HG03060 (cell line): ENCODE results near the gene SNAPC2.
A peak's percentile ranks its signal among the peaks of the same experiment; 100 is the strongest.

ENCODE experiments used
- ATAC-seq: cut with Tn5 transposase; IDR thresholded peaks from one replicate; pipeline ENCODE4 v1.9.1; 2021; ENCODE audit warnings: low read depth, moderate number of reproducible peaks; ENCODE audit not compliant: unreplicated experiment

SNAPC2 gene, protein sequence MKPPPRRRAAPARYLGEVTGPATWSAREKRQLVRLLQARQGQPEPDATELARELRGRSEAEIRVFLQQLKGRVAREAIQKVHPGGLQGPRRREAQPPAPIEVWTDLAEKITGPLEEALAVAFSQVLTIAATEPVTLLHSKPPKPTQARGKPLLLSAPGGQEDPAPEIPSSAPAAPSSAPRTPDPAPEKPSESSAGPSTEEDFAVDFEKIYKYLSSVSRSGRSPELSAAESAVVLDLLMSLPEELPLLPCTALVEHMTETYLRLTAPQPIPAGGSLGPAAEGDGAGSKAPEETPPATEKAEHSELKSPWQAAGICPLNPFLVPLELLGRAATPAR

GRCh38 chr19:7919610-7920518 lies at the start of gene SNAPC2:
Gene SNAPC2 (plus strand): TSS chr19:7920338. CDS start chr19:7920367, 29 bp downstream.
- ATAC-seq, result peak; percentile 46

DNA sequence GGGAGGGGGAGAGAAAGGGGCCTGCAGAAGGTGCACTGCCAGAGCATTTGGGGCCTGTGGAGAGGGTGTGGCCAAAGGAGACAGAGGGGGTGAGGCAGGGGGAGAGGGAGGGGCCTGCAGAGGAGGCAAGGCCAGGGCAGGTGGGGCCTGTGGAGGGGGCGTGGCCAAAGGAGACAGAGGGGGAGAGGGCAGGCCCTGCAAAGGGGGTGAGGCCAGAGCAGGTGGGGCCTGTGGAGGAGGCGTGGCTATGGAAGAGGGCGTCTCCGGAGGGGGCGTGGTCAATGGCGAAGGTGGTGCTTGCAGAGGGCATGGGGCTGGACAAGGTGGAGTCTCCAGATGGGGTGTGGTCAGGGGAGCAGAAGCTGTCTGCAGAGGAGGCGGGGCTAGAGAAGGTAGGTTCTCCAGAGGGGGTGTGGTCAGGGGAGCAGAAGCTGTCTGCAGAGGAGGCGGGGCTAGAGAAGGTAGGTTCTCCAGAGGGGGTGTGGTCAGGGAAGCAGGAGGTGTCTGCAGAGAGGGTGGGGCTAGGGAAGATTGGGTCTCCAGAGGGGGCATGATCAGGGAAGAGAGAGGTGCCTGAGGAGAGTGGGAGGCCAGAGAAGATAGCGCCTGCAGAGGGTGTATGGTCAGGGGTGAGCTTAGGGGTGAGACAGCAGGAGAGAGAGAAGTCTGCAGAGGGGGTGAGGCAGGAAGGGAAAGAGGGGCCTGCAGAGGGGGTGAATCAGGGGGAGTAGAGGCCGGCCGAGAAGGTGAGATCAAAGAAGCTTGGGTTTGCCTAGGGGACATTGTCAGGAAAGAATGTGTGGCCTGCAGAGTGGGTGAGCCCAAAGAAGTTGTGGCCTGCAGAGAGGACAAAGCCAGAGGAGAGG lies 49.3 kb upstream of the SNAPC2 start:
- no peak for ATAC-seq

DNA sequence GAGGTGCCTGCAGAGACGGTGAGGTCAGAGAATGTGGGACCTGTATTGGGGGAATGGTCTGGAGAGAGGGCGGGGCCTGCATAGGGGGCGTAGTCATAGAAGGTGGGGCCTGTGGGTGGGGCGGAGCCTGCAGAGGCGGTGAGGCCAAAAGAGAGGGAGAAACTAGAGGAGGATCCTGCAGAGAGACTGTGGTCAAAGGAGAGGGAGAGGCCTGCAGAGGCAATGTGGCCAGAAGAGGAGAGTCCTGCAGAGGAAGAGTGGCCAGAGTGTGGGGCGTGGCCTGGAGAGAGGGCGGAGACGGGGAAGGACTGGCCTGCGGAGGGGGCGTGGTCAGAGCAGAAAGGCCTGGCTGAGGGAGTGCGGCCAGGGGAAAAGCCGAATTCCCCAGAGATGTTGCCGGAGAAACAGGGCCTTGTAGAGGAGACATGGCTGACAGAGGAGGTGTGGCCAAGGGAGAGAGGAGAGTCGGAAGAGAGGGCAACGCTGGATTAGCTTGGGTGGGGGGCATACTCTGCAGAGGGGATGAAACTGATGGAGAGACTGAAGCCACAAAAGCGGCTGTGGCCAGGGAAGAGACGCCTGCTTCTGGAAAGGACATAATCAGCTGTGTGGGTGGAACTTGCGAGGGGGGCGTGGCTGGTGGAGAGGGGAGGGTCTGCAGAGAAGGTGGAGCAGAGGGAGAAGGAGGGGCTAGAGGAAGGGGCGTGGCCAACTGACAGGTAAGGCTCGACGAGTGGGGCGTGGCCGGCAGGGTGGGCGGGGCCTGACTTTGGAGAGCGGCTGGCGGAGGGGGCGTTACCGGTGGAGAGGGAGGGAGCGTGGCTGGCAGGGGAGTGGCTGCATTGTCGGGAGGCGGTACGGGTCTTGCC lies 48.5 kb upstream of the SNAPC2 start:
- ATAC-seq, result no peak

- ATAC-seq, result no peak
These were observed 47.6 kb upstream of the SNAPC2 start for GRCh38 chr19:7872306-7873204.

DNA sequence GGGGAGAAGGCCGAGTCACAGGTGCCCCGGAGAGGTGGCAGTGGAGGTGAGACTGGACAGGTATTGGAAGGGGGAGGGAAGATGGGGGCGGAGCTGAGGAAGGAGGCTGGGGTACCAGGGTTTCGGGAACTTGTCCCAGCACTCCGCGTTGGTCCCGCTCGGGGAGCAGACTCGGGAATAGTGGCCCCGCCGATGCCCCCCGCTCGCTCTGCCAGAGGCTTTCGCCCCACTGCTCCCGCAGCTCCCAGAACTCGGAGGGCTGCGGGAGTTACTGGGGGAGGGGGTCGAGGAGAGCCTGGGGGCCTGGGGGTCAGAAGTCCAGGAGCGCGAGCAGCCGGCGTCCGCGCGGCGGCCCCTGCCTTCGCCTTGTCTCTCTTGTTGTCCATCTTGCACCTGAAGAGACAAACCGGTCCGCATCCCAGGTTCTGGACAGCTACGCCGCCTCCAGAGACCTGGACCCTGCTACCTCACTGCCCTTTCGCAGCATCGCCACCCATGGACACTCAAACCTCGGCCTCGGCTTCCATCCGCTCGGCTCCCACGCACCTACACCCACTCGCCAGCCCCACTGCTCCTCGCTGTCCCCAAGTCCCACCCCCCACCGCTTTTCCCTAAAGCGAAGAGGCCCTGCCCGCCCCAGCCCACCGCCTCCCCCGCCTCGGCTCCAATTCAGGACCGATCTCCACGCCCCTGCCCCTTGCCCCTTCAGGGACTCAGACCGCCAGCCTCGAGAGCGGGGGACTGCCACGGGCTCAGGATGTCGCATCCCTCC lies 46.6 kb upstream of the SNAPC2 start:
- ATAC-seq, result no peak

GRCh38 chr19:7874076-7874896 lies 45.9 kb upstream of the SNAPC2 start, which contains the start of gene PRR36:
Gene PRR36 (minus strand): TSS chr19:7874390. CDS start chr19:7873689, 701 bp downstream.
- no peak for ATAC-seq

GRCh38 chr19:7874897-7875273 lies 45.3 kb upstream of the SNAPC2 start:
- no peak for ATAC-seq

DNA sequence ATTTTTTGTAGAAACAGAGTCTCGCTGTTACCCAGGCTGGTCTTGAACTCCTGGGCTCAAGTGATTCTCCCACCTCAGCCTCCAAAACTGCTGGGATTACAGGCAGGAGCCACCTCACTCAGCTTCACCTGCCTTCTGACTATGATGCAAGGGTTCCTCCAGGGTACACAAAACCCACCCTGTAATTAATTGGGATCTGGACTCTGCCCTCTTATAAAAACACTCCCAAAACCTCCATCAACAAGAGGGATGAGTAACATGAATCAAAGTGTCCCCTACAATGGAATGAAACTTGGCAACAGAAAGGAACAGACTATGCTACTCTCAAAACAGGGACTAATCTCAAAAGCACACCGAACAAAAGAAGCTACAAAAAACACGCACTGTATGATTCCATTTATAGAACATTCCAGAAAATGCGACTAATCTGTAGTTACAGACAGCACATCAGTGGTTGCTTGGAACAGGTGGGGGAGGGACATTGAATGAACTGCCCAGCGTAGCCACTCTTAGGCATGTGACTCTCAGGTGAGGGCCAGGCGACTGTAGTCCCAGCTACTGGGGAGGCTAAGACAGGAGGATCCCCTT lies 42.8 kb upstream of the SNAPC2 start:
- ATAC-seq, result no peak

GRCh38 chr19:7879111-7879807 lies 40.9 kb upstream of the SNAPC2 start:
- no peak for ATAC-seq

DNA sequence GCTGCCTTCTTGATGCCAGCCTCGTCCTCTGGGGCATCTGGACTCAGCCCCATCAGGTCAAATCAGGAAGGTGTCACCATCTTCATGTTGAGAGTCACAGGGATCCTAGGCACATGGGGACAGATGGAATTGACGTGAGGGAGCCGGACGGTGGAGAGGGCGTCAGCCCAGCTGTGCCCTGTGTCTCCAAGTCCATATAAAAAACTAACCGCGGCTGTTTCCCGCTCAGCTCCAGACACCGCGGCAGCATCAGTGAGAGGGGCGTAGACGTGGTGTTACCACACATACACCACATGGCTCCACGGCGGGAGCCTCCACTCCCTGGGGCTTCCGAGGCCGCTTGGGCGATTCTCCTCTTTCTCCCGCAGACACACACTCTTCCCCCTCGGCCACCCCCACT lies 40.3 kb upstream of the SNAPC2 start:
- no peak for ATAC-seq

GRCh38 chr19:7881910-7882309 lies 38.2 kb upstream of the SNAPC2 start:
- no peak for ATAC-seq

DNA sequence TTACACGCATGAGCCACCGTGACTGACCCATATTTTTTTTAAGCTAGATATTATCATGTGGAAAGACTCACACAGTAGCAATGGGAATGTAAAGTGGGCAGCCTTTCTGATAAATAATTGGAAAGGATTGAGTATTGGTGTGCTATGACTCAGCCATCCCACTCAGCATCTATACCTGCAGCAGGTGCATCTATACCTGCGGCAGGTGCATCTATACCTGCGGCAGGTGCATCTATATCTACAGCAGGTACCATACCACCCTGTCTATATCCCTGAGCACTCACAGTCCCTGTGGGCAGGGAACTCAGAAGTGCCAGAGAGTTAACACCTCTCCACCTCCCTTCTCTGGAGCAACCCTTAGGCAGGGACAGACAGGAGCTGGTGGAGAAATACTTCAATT lies 37.0 kb upstream of the SNAPC2 start:
- no peak for ATAC-seq

DNA sequence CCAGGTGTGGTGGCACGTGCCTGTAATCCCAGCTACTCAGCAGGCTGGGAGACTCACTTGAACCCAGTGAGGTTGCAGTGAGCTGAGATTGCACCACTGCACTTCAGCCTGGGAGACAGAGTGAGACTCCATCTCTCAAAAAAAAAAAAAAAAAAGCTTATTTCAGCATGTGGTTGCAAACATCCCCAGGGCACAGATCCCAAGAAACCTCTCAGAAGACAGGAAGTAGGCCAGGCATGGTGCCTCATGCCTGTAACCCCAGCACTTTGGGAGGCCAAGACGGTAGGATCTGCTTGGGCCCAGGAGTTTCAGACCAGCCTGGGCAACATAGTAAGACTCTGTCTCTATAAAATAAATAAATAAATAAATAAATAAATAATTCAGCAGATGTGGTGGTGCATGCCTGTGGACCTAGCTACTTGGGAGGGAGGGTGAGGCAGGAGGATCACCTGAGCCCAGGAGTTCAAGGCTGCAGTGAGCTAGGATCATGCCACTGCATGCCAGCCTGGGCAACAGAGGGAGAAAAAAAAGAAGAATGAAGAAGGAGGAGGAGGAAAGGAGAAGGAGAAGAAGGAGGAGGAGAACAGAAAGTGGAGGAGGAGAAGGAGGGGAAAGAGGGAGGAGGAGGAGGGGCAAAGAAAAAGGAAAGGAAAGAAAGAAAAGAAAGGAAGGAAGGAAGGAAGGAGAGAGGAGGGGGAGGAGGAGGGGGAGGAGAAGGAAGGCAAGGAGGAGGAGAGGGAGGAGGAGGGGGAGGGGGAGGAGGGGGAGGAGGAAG lies 36.2 kb upstream of the SNAPC2 start:
- no peak for ATAC-seq

DNA sequence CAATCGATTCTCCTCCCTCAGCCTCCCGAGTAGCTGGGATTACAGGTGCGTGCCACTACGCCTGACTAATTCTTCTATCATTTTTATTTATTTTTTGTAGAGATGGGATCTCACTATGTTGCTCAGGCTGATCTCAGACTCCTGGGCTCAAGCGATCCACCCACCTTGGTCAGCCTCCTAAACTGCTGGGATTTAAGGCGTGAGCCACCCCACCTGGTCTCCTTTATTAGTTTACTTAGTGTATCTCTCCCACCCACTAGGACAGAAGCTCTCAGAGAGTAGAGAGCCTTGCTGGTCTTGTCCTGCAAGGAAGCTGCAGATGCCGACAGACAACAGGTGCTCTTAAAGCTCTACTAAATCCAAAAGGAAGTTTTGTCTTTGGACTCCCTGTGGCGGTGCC lies 34.3 kb upstream of the SNAPC2 start:
- no peak for ATAC-seq

- no peak for ATAC-seq
These were observed 32.6 kb upstream of the SNAPC2 start for GRCh38 chr19:7887408-7888144.
